GM18951 (cell line): ENCODE data around the gene LOC128125822.

Experiments
- POLR2A ChIP-seq: IDR thresholded peaks from 4 replicates; pipeline ENCODE4 v1.6.1; 2011; ENCODE audit warnings: mild to moderate bottlenecking; ENCODE audit not compliant: insufficient read length, insufficient read depth; ENCODE audit errors: extremely low read depth
- in situ Hi-C: fragments of 300-500 bp; cut with MboI; formaldehyde crosslinking; loops from one replicate; pipeline ENCODE4 v1.12.0; 2022; ENCODE audit warnings: low sequenced_read_pairs, mixed read lengths, inconsistent platforms; ENCODE audit not compliant: unreplicated experiment

LOC128125822 gene

DNA sequence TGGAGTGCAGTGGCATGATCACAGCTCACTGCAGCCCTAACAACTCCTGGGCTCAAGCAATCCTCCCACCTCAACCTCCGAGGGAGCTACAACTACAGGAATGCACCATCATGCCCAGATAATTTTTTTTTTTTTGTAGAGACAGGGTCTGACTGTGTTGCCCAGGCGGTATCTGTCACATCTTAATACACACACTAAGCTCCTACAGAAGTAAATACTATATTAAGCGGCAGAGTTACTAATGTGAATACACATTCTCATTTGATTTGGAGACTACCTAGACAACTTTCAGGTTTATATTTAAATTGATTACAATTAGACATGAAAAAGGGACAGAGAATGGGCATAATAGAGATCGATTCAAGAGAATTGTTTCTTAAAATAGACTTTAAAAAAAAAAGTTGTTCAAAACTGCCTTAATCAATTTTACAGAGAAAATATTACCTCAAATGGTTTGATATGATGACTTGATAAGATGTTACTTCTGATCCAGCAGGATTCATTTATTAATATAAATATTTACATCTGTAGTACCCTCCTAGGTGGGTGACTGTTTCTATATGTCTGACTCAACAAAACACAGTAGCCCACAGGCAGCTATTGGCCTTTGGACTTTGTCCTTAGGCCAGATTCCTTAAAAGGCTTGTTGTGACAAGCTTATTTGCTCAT is 7.1 kb upstream of the LOC128125822 start:
- in situ Hi-C loops: no loop called here
- no peak for TF ChIP-seq POLR2A

GRCh38 chr6:63565727-63566596 is 6.3 kb upstream of the LOC128125822 start:
- TF ChIP-seq POLR2A: no peak
- in situ Hi-C loops: no loop called here

GRCh38 chr6:63567966-63568365 is 4.3 kb upstream of the LOC128125822 start:
- no peak for TF ChIP-seq POLR2A
- in situ Hi-C loops: no loop called here

DNA sequence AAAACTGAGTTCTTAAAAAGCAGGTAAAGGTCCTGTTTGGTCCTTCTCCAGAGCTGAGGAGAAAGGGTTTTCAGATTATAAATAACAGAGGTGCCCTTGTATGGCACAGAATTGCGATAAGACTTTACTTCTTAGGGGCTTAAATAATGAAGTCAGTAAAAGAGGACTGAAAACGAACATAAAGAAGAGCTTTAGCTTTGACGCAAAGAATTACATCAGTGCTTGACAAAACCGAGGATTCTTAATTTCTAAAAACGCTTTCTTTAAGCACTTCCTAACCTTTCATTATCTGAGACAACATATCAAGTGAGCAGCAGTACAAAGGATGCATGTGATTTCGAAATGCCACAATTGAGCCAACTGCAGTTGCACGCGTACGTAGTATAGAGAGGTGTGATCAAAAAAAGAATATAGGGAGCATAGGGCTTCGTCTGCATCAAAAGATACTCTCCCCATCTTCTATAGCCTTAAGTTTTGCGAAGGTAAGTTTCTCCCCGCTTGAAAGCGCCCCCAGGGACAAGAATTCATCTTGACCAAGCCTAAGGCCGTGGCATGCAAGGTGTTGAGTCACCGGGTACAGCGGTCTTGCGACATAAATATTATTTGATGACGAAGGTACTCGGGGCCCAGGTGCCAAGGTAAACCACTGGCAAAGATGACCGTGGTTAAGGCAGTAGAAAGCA is 778 bp upstream of the LOC128125822 start:
- TF ChIP-seq POLR2A: no peak
- in situ Hi-C loops: loop anchor here (10.0 kb wide), 1 partner anchor 217 kb away; no protein-coding TSS in a partner anchor

- in situ Hi-C loops: loop anchor here (10.0 kb wide), 1 partner anchor 218 kb away; no protein-coding TSS in a partner anchor
- TF ChIP-seq POLR2A: no peak
Observed at GRCh38 chr6:63572747-63573075, 431 bp downstream of the LOC128125822 start.

DNA sequence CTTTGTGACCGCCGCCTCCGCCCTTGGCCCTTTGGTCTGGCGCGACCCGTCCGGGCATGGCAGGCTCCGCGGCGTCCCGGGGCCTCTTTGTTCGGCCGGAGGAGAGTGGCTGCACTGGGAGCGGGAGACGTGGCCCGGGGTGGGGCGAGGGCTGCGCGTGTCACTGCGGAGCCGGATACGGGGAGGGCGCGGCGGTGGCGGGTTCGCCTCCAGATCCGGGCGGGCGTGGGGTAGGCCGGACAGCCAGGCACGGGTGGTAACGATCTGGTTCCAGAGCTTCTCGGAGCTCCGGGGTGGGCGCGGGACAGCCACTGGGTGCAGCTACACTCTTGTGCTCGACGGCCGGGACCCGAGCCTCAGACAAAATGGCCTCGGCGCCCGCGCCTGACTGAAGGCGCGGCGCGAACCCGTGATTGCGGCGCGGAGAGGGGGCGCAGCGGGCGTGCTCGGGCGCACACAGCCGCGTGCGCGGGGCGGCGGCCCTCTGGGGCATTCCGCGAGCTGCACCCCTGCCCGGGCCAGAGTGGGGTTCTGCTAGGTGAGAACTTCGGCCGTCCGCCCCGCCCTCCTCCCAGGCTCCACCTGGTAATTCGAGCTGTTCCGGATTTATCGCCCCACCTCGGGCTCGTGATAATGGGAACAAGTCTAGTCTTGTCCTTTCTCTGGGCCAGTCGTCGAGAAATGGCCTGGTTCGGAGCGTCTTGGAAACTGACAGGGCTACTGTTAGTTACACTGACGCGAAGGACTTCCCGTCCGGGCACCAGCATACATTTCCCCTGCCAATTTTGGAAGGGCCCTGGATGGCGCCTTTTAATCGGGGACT is 1.0 kb downstream of the LOC128125822 start:
- in situ Hi-C loops: loop anchor here (10.0 kb wide), 1 partner anchor 218 kb away; no protein-coding TSS in a partner anchor
- TF ChIP-seq POLR2A: peak; percentile 94

GRCh38 chr6:63573899-63574553 is 1.7 kb downstream of the LOC128125822 start:
- in situ Hi-C loops: loop anchor here (10.0 kb wide), 1 partner anchor 219 kb away; no protein-coding TSS in a partner anchor
- TF ChIP-seq POLR2A: no peak

DNA sequence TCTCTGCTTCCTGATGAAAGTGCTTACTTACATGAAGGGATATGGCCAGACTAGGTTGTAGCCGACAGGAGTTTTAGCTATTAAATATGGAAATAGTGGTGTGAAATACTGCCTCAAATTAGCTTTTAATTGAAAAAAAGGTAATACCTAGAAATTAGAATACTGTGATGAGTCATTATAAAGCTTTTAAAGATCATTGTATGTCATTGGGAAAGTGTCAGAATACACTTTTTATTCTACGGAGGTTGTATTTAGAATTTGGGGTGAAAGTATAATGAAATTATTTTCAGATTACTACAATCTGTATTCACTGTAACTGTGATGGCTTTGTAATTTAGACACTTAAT is 2.2 kb downstream of the LOC128125822 start:
- in situ Hi-C loops: loop anchor here (10.0 kb wide), 1 partner anchor 220 kb away; no protein-coding TSS in a partner anchor
- no peak for TF ChIP-seq POLR2A

- TF ChIP-seq POLR2A: no peak
- in situ Hi-C loops: loop anchor here (10.0 kb wide), 1 partner anchor 221 kb away; no protein-coding TSS in a partner anchor
Observed at GRCh38 chr6:63576147-63576772, 4.0 kb downstream of the LOC128125822 start.

DNA sequence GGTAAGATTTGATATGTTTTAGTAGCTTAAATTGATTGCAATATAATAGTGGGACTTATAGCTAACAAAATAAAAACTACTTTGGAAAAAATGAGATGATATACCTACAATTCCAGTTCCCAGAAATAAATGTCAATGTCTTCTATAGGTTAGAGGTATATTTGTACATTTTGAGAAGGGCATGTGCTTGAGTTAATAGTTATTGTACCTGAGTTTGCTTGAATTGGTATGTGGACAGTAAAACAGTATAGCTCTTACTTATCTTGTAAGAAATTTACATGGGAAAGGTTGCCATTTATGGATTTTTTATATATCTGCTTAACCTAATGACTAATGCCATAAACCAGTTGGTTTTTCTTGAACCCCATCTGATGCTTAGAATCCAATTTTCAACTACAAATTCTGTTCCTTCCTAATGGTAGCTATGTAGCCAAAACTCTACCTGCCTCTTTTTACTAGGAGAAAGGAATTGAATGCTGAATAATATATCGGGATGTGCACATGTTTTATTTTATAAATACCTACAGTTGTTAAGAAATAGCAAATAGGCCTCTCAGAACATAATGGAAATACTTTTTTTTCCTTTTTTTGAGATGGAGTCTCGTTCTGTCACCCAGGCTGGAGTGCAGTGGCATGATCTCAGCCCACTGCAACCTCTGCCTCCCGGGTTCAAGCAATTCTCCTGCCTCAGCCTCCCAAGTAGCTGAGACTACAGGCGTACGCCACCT is 4.9 kb downstream of the LOC128125822 start:
- in situ Hi-C loops: loop anchor here (10.0 kb wide), 1 partner anchor 222 kb away; no protein-coding TSS in a partner anchor

DNA sequence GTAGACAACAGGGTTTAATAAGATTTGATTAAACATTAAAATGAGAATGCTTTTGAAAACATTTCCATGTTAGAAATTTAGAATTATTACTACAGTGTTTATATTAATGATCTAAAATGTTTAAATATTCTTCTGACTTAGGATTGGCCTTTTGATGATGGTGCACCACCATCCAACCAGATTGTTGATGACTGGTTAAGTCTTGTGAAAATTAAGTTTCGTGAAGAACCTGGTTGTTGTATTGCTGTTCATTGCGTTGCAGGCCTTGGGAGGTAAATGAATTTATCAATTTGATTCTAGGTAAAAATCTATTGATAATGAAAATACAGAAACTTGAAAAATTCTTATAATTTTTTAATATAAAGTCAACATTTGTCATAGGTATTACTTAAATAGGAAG is 6.5 kb downstream of the LOC128125822 start:
- in situ Hi-C loops: loop anchor here (10.0 kb wide), 1 partner anchor 224 kb away; no protein-coding TSS in a partner anchor
- TF ChIP-seq POLR2A: no peak

More for the DNA sequence above, 4.9 kb downstream of the LOC128125822 start:
- no peak for TF ChIP-seq POLR2A
